HEK293T (cell line): ENCODE results near the gene LEAP2.
A peak's percentile ranks its signal among the peaks of the same experiment; 100 is the strongest.

Source experiments
- CTCF ChIA-PET: fragments of 350-600 bp; formaldehyde crosslinking; extraction: SDS; loops from one replicate; lab custom pipeline; 2021; ENCODE audit warnings: antibody characterized with exemption, inconsistent platforms; lab: Yijun Ruan, JAX
- POLR2A ChIA-PET: fragments of 350-600 bp; formaldehyde crosslinking; extraction: SDS; loops from one replicate; lab custom pipeline; 2020; ENCODE audit warnings: antibody characterized with exemption, inconsistent platforms; lab: Yijun Ruan, JAX
- DNase-seq: peaks from one replicate; pipeline ENCODE4 v3.0.0; 2012; ENCODE audit warnings: mixed read lengths; ENCODE audit errors: extremely low spot score
- ARNT ChIP-seq: fragments of 450-650 bp; IDR thresholded peaks from 2 replicates; pipeline ENCODE4 v1.6.1; 2017; ENCODE audit warnings: mild to moderate bottlenecking
- BHLHE40 ChIP-seq: fragments of 450-650 bp; IDR thresholded peaks from 2 replicates; pipeline ENCODE4 v1.6.1; 2016; ENCODE audit warnings: mild to moderate bottlenecking, moderate library complexity, borderline replicate concordance
- CTBP1 ChIP-seq: fragments of 450-650 bp; IDR thresholded peaks from 2 replicates; pipeline ENCODE4 v1.6.1; 2016; ENCODE audit warnings: borderline replicate concordance
- ELF4 ChIP-seq: fragments of 450-650 bp; IDR thresholded peaks from 2 replicates; pipeline ENCODE4 v1.6.1; 2017; ENCODE audit warnings: antibody characterized with exemption
- FOXA1 ChIP-seq: fragments of 450-650 bp; IDR thresholded peaks from 2 replicates; pipeline ENCODE4 v1.6.1; 2016; ENCODE audit warnings: mild to moderate bottlenecking
- FOXK2 ChIP-seq: fragments of 450-650 bp; IDR thresholded peaks from 2 replicates; pipeline ENCODE4 v1.6.1; 2016; ENCODE audit warnings: mild to moderate bottlenecking
- FOXM1 ChIP-seq: fragments of 450-650 bp; IDR thresholded peaks from 2 replicates; pipeline ENCODE4 v1.6.1; 2017; ENCODE audit warnings: mild to moderate bottlenecking, borderline replicate concordance
- HDGF ChIP-seq: fragments of 450-650 bp; IDR thresholded peaks from 2 replicates; pipeline ENCODE4 v1.6.1; 2017; ENCODE audit warnings: antibody characterized with exemption, borderline replicate concordance
- L3MBTL2 ChIP-seq: fragments of 450-650 bp; conservative IDR thresholded peaks from 2 replicates; pipeline ENCODE4 v1.6.1; 2016; ENCODE audit warnings: mild to moderate bottlenecking
- LEF1 ChIP-seq: fragments of 450-650 bp; IDR thresholded peaks from 2 replicates; pipeline ENCODE4 v1.6.1; 2017; ENCODE audit warnings: mild to moderate bottlenecking, borderline replicate concordance
- NFRKB ChIP-seq: fragments of 450-650 bp; IDR thresholded peaks from 2 replicates; pipeline ENCODE4 v1.6.1; 2016; ENCODE audit warnings: mild to moderate bottlenecking, moderate library complexity
- SP1 ChIP-seq: fragments of 450-650 bp; IDR thresholded peaks from 2 replicates; pipeline ENCODE4 v1.6.1; 2017
- SUZ12 ChIP-seq: fragments of 450-650 bp; IDR thresholded peaks from 2 replicates; pipeline ENCODE4 v1.6.1; 2016; ENCODE audit warnings: mild to moderate bottlenecking
- TARDBP ChIP-seq: fragments of 450-650 bp; IDR thresholded peaks from 2 replicates; pipeline ENCODE4 v1.6.1; 2016
- ZNF384 ChIP-seq: fragments of 450-650 bp; IDR thresholded peaks from 2 replicates; pipeline ENCODE4 v1.6.1; 2016
- TF ChIP-seq, protein P1 (sequence below): fragments of 450-650 bp; IDR thresholded peaks from 2 replicates; pipeline ENCODE4 v1.6.1; 2016

Gene LEAP2

DNA sequence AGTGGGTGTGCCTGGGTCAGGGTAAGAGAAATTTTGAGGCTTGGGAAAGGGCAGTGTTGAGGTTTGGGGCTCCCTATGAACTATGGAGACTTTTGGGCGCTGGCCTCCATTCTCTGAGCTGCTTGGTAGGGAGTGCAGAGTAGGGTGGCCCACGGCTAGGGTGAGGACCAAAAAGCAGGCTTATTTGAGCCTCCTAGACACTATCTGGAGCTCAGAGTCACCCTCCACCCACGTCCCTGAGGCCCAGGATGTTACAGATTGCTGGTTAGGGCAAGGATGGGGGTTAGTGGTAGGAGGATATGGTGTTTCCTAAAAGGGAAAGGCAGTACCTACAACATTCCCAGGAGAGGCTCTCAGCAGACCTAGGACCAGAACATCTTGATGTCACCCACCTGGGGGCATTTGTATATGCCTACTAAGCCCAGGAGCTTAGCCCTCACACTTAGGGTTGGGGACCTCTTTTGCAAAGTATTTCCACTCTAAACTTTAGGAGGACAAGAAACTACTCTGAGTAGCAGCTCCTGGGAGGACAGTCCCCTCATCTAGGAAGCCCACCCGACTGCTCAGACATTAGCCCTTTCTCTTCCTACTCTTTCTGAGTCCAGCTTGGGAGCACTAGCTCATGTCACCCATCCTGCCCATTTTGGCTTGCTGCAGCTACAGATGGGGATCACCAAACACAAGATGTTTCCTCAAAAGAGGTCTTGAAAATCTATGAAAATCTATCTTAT, 45.4 kb upstream of the LEAP2 start:
- no peak for DNase-seq
- ChIA-PET CTCF (interaction anchor here (0.9 to 1.2 kb wide), 3 partner anchors 8 to 300 kb away, joined by 3 to 11 read pairs (median 3); no protein-coding TSS in a partner anchor), POLR2A (interaction anchor here (1.3 to 1.4 kb wide), 3 partner anchors 13 to 534 kb away, joined by 3 to 4 read pairs (median 4); partner anchors contain the start of genes GDF9, SLC22A4 and UQCRQ)
- TF ChIP-seq NFRKB (no peak), FOXM1 (no peak), ARNT (no peak), SP1 (no peak), L3MBTL2 (no peak), TARDBP (no peak), ZNF384 (no peak), CTBP1 (no peak), FOXK2 (no peak), LEF1 (no peak), HDGF (no peak), SUZ12 (no peak), ELF4 (no peak), BHLHE40 (no peak), FOXA1 (no peak)
- TF ChIP-seq, protein P1, sequence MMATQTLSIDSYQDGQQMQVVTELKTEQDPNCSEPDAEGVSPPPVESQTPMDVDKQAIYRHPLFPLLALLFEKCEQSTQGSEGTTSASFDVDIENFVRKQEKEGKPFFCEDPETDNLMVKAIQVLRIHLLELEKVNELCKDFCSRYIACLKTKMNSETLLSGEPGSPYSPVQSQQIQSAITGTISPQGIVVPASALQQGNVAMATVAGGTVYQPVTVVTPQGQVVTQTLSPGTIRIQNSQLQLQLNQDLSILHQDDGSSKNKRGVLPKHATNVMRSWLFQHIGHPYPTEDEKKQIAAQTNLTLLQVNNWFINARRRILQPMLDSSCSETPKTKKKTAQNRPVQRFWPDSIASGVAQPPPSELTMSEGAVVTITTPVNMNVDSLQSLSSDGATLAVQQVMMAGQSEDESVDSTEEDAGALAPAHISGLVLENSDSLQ, result no peak

DNA sequence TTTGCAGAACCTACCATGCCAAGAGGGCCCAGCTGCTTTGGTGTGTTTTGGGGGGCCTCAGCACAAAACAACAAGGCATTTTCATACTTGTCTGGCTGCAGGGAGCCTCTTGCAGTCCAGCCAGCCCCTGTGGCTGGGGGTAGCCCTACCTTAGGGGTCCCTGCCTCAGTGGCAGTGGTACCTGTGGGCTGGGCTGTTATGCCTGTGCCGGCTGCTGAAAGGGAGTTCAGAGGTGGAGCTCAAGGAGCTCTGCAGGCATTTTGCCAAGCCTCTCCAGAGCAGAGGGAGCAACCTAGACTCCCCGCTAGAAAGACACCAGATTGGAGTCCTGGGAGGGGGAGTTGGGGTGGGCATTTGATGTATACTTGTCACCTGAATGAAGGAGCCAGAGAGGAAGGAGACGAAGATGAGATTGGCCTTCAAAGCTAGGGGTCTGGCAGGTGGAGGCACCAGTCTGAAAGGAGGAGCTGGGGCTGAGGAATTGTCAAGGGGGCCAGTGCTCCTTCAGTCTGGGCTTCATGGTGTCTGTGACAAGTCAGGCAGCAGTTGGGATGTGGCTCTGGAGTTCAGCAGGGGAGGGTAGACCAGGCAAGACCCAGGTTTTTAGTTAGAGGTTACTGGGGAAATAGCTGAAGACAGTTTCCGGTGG, 44.5 kb upstream of the LEAP2 start:
- CTCF ChIA-PET, result interaction anchor here (0.8 to 4.5 kb wide), 8 partner anchors 9 to 100 kb away, joined by 3 to 21 read pairs (median 3); partner anchors contain the start of genes GDF9 and UQCRQ
- DNase-seq, result no peak
- POLR2A ChIA-PET, result interaction anchor here (0.6 to 4.2 kb wide), 7 partner anchors 8 to 535 kb away, joined by 3 to 29 read pairs (median 3); partner anchors contain the start of genes GDF9, HSPA4, SLC22A4 and UQCRQ
- TF ChIP-seq, protein P1, result no peak
- TF ChIP-seq ELF4, result no peak
- no peak for TF ChIP-seq TARDBP
- TF ChIP-seq CTBP1, result no peak
- TF ChIP-seq ZNF384, result no peak

DNA sequence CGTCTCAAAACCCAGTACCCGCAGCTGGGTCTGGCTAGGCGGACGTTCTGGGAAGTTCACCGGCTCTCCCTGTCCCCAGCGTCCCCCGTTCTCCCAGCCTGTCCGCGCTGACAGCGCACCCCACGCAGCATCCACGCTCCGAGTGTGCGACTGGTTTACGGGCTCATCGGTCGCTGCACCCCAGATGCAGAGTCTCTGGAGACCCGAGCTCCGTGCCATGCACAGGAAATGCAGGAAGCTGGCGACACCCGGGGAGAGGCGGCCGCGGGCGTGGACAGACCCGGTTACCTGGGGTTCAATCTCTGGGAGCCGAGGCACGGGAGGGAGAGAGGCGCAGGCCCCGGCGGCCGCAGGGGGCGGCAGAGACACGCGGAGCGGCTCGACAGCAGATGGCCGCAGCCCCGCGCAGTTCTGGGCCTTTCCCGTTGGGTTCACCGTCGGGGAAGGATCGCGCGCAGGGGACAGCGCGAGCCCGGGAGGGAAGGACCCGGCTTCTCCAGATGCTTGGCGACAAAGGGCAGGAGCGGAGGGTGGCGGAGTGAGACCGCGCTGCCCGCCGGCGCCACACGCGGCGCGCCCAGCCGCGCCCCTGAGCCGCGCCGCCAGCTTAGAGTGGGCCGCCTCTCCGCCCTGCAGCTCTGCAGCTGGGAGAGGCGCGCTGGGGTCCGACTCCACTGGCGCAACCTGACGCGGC, 43.6 kb upstream of the LEAP2 start:
- ChIA-PET CTCF (interaction anchor here (0.6 to 4.5 kb wide), 7 partner anchors 10 to 97 kb away, joined by 3 to 21 read pairs (median 3); partner anchors contain the start of genes GDF9 and UQCRQ), POLR2A (interaction anchor here (0.6 to 4.2 kb wide), 7 partner anchors 9 to 222 kb away, joined by 3 to 29 read pairs (median 3); partner anchors contain the start of genes GDF9, HSPA4 and UQCRQ)
- peak; percentile 87 for DNase-seq
- TF ChIP-seq SP1, result no peak
- peak; percentile 61; the same call in 1 of the 2 replicates for TF ChIP-seq L3MBTL2
- no peak for TF ChIP-seq FOXK2
- no peak for TF ChIP-seq BHLHE40
- no peak for TF ChIP-seq SUZ12
- no peak for TF ChIP-seq NFRKB
- TF ChIP-seq, protein P1, result no peak

DNA sequence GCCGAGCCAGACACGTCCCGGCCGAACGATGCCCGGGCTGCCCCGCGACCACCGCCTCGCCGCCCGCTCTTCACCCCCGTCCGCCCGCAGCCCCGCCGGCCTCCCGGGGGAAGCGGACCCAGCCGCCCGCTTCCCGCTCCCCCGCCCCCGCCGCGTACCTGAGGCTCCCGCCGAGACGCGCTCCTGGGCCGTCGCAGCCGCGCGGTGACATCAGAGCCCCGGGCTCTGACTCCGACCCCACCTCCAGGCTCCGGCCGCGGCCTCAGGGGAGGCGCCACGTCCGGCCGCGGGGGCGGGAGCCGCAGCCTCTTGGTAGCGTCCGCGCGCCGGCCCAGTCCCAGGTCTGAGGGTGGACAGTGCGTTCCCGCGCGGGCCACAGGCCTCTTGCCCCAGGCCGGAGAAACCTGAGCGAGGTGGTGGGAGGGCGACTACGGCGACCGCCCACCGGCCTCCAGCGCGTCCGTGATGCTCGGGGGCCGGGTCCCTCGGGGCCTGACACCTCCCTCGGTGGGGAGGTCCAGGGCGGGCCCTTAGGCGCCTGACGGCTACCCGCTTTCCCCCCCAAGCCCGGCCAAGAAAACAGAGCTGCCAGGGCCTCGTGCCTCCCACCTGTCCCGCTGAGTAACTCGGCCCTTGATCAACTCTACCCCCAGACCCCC, 42.9 kb upstream of the LEAP2 start, which contains the start of gene SHROOM1:
Gene SHROOM1, minus strand, starts transcription at position 212 of the 659 bp plus-strand sequence. CDS start 4,507 bp downstream, outside the sequence.
- ChIA-PET POLR2A (interaction anchor here (0.7 to 4.2 kb wide), 12 partner anchors 10 to 93 kb away, joined by 3 to 29 read pairs (median 4); partner anchors contain the start of genes GDF9, KIF3A and UQCRQ), CTCF (interaction anchor here (0.6 to 4.5 kb wide), 2 partner anchors 10 to 53 kb away, joined by 3 to 21 read pairs; no protein-coding TSS in a partner anchor)
- no peak for TF ChIP-seq SP1
- no peak; the same call in 1 of the 2 replicates for TF ChIP-seq ARNT
- no peak for TF ChIP-seq FOXA1
- no peak for TF ChIP-seq SUZ12
- TF ChIP-seq, protein P1, result no peak
- TF ChIP-seq LEF1, result no peak
- no peak for TF ChIP-seq ZNF384
- TF ChIP-seq HDGF, result no peak
- TF ChIP-seq FOXM1, result no peak
- TF ChIP-seq CTBP1, result no peak
- no peak for TF ChIP-seq FOXK2
- TF ChIP-seq L3MBTL2, result no peak; the same call in 1 of the 2 replicates
- TF ChIP-seq BHLHE40, result no peak
- no peak for TF ChIP-seq ELF4
- DNase-seq, result peak; percentile 56
